ENCODE results near the gene SLC25A53. TPM values are rescaled to one million over a fixed set of nuclear protein-coding genes. Genes with fewer than 3 reads are reported as not detected.

SLC25A53 gene
- total and polyA plus RNA-seq, 10 of the 15 experiments (the other 5 are each of a cell fraction or from before 2014, with no cell fraction given) = 4.1 to 11.4 (median 7.6) TPM

GRCh38 chrX:104205548-104205947 is 48.7 kb upstream of the SLC25A53 start (continued):
- TF ChIP-seq ATF2 (IDR thresholded peaks at IDR 0.05; ENCODE audit: low read length) (no peak), ZNF217 (IDR thresholded peaks at IDR 0.05) (no peak), MXI1 (IDR thresholded peaks at IDR 0.05; ENCODE audit: low read depth, low read length) (no peak), ZZZ3 (IDR thresholded peaks at IDR 0.05; ENCODE audit: control insufficient read depth, insufficient read length, low read depth) (no peak), SPI1 (IDR thresholded peaks at IDR 0.05; ENCODE audit: borderline replicate concordance, insufficient read depth, low read depth, low read length) (no peak), ZNF207 (IDR thresholded peaks at IDR 0.05; ENCODE audit: borderline replicate concordance) (no peak), MAX (IDR thresholded peaks at IDR 0.05; ENCODE audit: low read depth, low read length) (no peak), SMARCA5 (IDR thresholded peaks at IDR 0.05) (no peak)
- TF ChIP-seq, protein P1, sequence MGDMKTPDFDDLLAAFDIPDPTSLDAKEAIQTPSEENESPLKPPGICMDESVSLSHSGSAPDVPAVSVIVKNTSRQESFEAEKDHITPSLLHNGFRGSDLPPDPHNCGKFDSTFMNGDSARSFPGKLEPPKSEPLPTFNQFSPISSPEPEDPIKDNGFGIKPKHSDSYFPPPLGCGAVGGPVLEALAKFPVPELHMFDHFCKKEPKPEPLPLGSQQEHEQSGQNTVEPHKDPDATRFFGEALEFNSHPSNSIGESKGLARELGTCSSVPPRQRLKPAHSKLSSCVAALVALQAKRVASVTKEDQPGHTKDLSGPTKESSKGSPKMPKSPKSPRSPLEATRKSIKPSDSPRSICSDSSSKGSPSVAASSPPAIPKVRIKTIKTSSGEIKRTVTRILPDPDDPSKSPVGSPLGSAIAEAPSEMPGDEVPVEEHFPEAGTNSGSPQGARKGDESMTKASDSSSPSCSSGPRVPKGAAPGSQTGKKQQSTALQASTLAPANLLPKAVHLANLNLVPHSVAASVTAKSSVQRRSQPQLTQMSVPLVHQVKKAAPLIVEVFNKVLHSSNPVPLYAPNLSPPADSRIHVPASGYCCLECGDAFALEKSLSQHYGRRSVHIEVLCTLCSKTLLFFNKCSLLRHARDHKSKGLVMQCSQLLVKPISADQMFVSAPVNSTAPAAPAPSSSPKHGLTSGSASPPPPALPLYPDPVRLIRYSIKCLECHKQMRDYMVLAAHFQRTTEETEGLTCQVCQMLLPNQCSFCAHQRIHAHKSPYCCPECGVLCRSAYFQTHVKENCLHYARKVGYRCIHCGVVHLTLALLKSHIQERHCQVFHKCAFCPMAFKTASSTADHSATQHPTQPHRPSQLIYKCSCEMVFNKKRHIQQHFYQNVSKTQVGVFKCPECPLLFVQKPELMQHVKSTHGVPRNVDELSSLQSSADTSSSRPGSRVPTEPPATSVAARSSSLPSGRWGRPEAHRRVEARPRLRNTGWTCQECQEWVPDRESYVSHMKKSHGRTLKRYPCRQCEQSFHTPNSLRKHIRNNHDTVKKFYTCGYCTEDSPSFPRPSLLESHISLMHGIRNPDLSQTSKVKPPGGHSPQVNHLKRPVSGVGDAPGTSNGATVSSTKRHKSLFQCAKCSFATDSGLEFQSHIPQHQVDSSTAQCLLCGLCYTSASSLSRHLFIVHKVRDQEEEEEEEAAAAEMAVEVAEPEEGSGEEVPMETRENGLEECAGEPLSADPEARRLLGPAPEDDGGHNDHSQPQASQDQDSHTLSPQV (IDR thresholded peaks at IDR 0.05) = no peak
- TF ChIP-seq, protein P2, sequence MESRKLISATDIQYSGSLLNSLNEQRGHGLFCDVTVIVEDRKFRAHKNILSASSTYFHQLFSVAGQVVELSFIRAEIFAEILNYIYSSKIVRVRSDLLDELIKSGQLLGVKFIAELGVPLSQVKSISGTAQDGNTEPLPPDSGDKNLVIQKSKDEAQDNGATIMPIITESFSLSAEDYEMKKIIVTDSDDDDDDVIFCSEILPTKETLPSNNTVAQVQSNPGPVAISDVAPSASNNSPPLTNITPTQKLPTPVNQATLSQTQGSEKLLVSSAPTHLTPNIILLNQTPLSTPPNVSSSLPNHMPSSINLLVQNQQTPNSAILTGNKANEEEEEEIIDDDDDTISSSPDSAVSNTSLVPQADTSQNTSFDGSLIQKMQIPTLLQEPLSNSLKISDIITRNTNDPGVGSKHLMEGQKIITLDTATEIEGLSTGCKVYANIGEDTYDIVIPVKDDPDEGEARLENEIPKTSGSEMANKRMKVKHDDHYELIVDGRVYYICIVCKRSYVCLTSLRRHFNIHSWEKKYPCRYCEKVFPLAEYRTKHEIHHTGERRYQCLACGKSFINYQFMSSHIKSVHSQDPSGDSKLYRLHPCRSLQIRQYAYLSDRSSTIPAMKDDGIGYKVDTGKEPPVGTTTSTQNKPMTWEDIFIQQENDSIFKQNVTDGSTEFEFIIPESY (IDR thresholded peaks at IDR 0.05) = no peak

Measured in GM12878 (cell line).